Calu3 (cell line): ENCODE data around the gene HIKESHI. TPM values are rescaled to one million over a fixed set of nuclear protein-coding genes. Genes with fewer than 3 reads are reported as not detected.

Experiments
- BruUV-seq: library from RNA; stranded (reverse); fragments of 400-500 nt; replicated peaks from 2 replicates; lab custom pipeline; 2021; lab: Mats Ljungman, UMichigan
- CTCF ChIA-PET: fragments of 300-600 bp; sonication (Branson Sonifier 250); formaldehyde crosslinking; loops from one replicate; lab custom pipeline; 2022; ENCODE audit warnings: antibody characterized with exemption; lab: Charles Lee
- DNase-seq: peaks from one replicate; pipeline ENCODE4 v3.0.0; 2022
- H3K27ac Mint-ChIP-seq: one replicate; pipeline ENCODE4 v1.8.0; 2022; ENCODE audit warnings: mixed read lengths; ENCODE audit not compliant: unreplicated experiment
- H3K27me3 Mint-ChIP-seq: one replicate; pipeline ENCODE4 v1.8.0; 2022; ENCODE audit warnings: mixed read lengths; ENCODE audit not compliant: unreplicated experiment
- H3K36me3 Mint-ChIP-seq: one replicate; pipeline ENCODE4 v1.8.0; 2022; ENCODE audit warnings: mild to moderate bottlenecking, moderate library complexity, mixed read lengths; ENCODE audit not compliant: insufficient read depth, unreplicated experiment
- H3K4me1 Mint-ChIP-seq: one replicate; pipeline ENCODE4 v1.8.0; 2022; ENCODE audit warnings: mild to moderate bottlenecking, low read depth, mixed read lengths; ENCODE audit not compliant: unreplicated experiment
- H3K4me3 Mint-ChIP-seq: one replicate; pipeline ENCODE4 v1.8.0; 2022; ENCODE audit warnings: mild to moderate bottlenecking, low read depth, moderate library complexity, mixed read lengths; ENCODE audit not compliant: unreplicated experiment
- H3K9me3 Mint-ChIP-seq: one replicate; pipeline ENCODE4 v1.8.0; 2022; ENCODE audit warnings: low read depth, mixed read lengths; ENCODE audit not compliant: unreplicated experiment
- CTCF ChIP-seq: fragments of 200-600 bp; IDR thresholded peaks from one replicate; pipeline ENCODE4 v1.8.0; 2022; ENCODE audit warnings: antibody characterized with exemption; ENCODE audit not compliant: unreplicated experiment
- intact Hi-C: fragments of 100-400 bp; cut with micrococcal nuclease; formaldehyde crosslinking; loops from one replicate; pipeline ENCODE4 v1.10.0; 2022; ENCODE audit not compliant: unreplicated experiment
- total RNA-seq: library from RNA; stranded (reverse); gene quantifications from 2 replicates; pipeline ENCODE4 v1.2.3, GENCODE V29; 2022

Gene HIKESHI
- total RNA-seq, 1 experiment from 2014 or later: 22.9 TPM

- Mint-ChIP-seq H3K4me1 (peaks cover 12% of the 10 kb centered on the region), H3K36me3 (peaks cover 9% of the 10 kb centered on the region), H3K9me3 (no peaks in the 10 kb centered on the region), H3K4me3 (no peak overlapping the region), H3K27me3 (no peaks in the 10 kb centered on the region), H3K27ac (no peak overlapping the region)
- no peak for DNase-seq
- no TSS peak for BruUV-seq
- CTCF ChIA-PET: no interaction called here
- TF ChIP-seq CTCF: no peak
- intact Hi-C loops: no loop called here
Observed at GRCh38 chr11:86370171-86370570, 68.1 kb downstream of the HIKESHI start.

- BruUV-seq: no TSS peak
- peaks cover 9% of the 10 kb centered on the region for H3K36me3 Mint-ChIP-seq
- DNase-seq: peak; percentile 56
- no peaks in the 10 kb centered on the region for H3K27me3 Mint-ChIP-seq
- peak overlapping the region; percentile 43 for H3K27ac Mint-ChIP-seq
- TF ChIP-seq CTCF: no peak
- peaks cover 2% of the 10 kb centered on the region for H3K9me3 Mint-ChIP-seq
- CTCF ChIA-PET: interaction anchor here (0.6 kb wide), 1 partner anchor 474 kb away, joined by 3 read pairs; no protein-coding TSS in a partner anchor
- intact Hi-C loops: no loop called here
- H3K4me3 Mint-ChIP-seq: no peak overlapping the region
- H3K4me1 Mint-ChIP-seq: peaks cover 12% of the 10 kb centered on the region
Observed at GRCh38 chr11:86370922-86371594, 69.0 kb downstream of the HIKESHI start.

- no peak for TF ChIP-seq CTCF
- Mint-ChIP-seq H3K27me3 (no peaks in the 10 kb centered on the region), H3K27ac (no peak overlapping the region), H3K4me3 (no peak overlapping the region), H3K4me1 (peaks cover 12% of the 10 kb centered on the region), H3K36me3 (peaks cover 9% of the 10 kb centered on the region), H3K9me3 (peaks cover 4% of the 10 kb centered on the region)
- CTCF ChIA-PET: no interaction called here
- intact Hi-C loops: no loop called here
- BruUV-seq: no TSS peak
- DNase-seq: no peak
Observed at GRCh38 chr11:86372041-86372440, 70.0 kb downstream of the HIKESHI start.

GRCh38 chr11:86372586-86372985 lies 70.5 kb downstream of the HIKESHI start:
- H3K9me3 Mint-ChIP-seq: peaks cover 4% of the 10 kb centered on the region
- no peak for TF ChIP-seq CTCF
- no TSS peak for BruUV-seq
- no peak overlapping the region for H3K4me3 Mint-ChIP-seq
- intact Hi-C loops: no loop called here
- H3K4me1 Mint-ChIP-seq: peaks cover 12% of the 10 kb centered on the region
- peaks cover 9% of the 10 kb centered on the region for H3K36me3 Mint-ChIP-seq
- CTCF ChIA-PET: no interaction called here
- DNase-seq: no peak
- no peak overlapping the region for H3K27ac Mint-ChIP-seq
- H3K27me3 Mint-ChIP-seq: no peaks in the 10 kb centered on the region
